ENCODE data around the gene EHBP1. TPM values are rescaled to one million over a fixed set of nuclear protein-coding genes. Genes with fewer than 3 reads are reported as not detected.

EHBP1 gene
- total and polyA plus RNA-seq, 2 donors (not counting 3 experiments of a cell fraction or from before 2014, with no cell fraction given), result 8.4 to 34.8 TPM

GRCh38 chr2:62870966-62871365 is 165.5 kb downstream of the EHBP1 start:
- H3K79me2 ChIP-seq (ENCODE audit: control insufficient read depth, insufficient read depth, low read length), result no peaks in the 10 kb centered on the region
- H3K36me3 ChIP-seq (ENCODE audit: control insufficient read depth in 2 of 2, extremely low read depth in 1 of 2, insufficient read depth in 2 of 2, low read length in 2 of 2), result peaks cover 0 to 4% of the 10 kb centered on the region in 2 experiments
- no peak overlapping the region for H2AFZ ChIP-seq (ENCODE audit: low read depth, low read length)
- no peak overlapping the region for H3K9ac ChIP-seq (replicated peaks; ENCODE audit: extremely low read depth, insufficient read depth, low read length)
- no peaks in the 10 kb centered on the region for H4K20me1 ChIP-seq (replicated peaks; ENCODE audit: control insufficient read depth, extremely low read depth, insufficient read depth, low read length)
- no peaks in the 10 kb centered on the region for H3K9me3 ChIP-seq (replicated peaks; ENCODE audit: control insufficient read depth, insufficient read depth, low read length)
- TF ChIP-seq JUN (IDR thresholded peaks at IDR 0.05; ENCODE audit: borderline replicate concordance, insufficient read depth, insufficient read length, low read depth) (no peak), MYC (IDR thresholded peaks at IDR 0.05; ENCODE audit: low read depth, low read length) (no peak), MAX (IDR thresholded peaks at IDR 0.05; ENCODE audit: insufficient read depth, insufficient read length) (no peak)
- no peak overlapping the region for H3K27ac ChIP-seq (ENCODE audit: insufficient read depth, low read depth, low read length)
- ChIA-PET POLR2A (no interaction called here), CTCF (interaction anchor here (0.6 to 1.7 kb wide), 2 partner anchors 12 to 13 kb away, joined by 3 read pairs; no protein-coding TSS in a partner anchor)
- DNase-seq (ENCODE audit: low read depth, low spot score) (no peak), FAIRE-seq (no peak)
- intact Hi-C loops (cut with micrococcal nuclease), result no loop called here
- no peak overlapping the region for H3K4me3 ChIP-seq (replicated peaks in 1 of 3; ENCODE audit: insufficient read depth in 1 of 3, low read depth in 1 of 3, low read length in 3 of 3)
- dilution Hi-C loops (cut with MboI; ENCODE audit: extremely low pct_ligation_motif_present, low sequenced_read_pairs), result no loop called here
- H3K9me1 ChIP-seq (replicated peaks; ENCODE audit: control insufficient read depth, extremely low read depth, insufficient read depth, low read length), result no peaks in the 10 kb centered on the region
- H3K4me1 ChIP-seq (ENCODE audit: control insufficient read depth, extremely low read depth, insufficient read depth, low read length), result peaks cover 7% of the 10 kb centered on the region
- H3K27me3 ChIP-seq (ENCODE audit: control insufficient read depth in 2 of 2, insufficient read depth in 2 of 2, low read length in 2 of 2), result no peaks in the 10 kb centered on the region
- H3K4me2 ChIP-seq (ENCODE audit: insufficient read depth, low read length), result no peak overlapping the region
- BruUV-seq (replicated peaks), result no TSS peak

- peak; percentile 46 for FAIRE-seq
Observed at GRCh38 chr2:62871506-62871905, 166.0 kb downstream of the EHBP1 start.

More at GRCh38 chr2:62871506-62871905, 166.0 kb downstream of the EHBP1 start:
- POLR2A ChIA-PET, result no interaction called here
- no peak overlapping the region for H3K4me2 ChIP-seq (ENCODE audit: insufficient read depth, low read length)
- H3K9me3 ChIP-seq (replicated peaks; ENCODE audit: control insufficient read depth, insufficient read depth, low read length), result no peaks in the 10 kb centered on the region
- TF ChIP-seq FOS (IDR thresholded peaks at IDR 0.05; ENCODE audit: borderline replicate concordance, insufficient read depth, low read length), result peak; percentile 6
- TF ChIP-seq CTCF (IDR thresholded peaks at IDR 0.05; ENCODE audit: extremely low read depth in 1 of 2, insufficient read depth in 1 of 2, low read depth in 1 of 2, low read length in 2 of 2), result no peak
- TF ChIP-seq POLR2AphosphoS5 (IDR thresholded peaks at IDR 0.05; ENCODE audit: insufficient read depth, low read depth, low read length), result no peak
- TF ChIP-seq MYC (IDR thresholded peaks at IDR 0.05; ENCODE audit: low read depth, low read length), result no peak
- TF ChIP-seq MAX (IDR thresholded peaks at IDR 0.05; ENCODE audit: insufficient read depth, insufficient read length), result no peak
- TF ChIP-seq EZH2 (IDR thresholded peaks at IDR 0.05; ENCODE audit: borderline replicate concordance, low read depth, low read length, severe bottlenecking), result no peak
- no peak for TF ChIP-seq POLR2A (IDR thresholded peaks at IDR 0.05; ENCODE audit: low read depth, low read length)
- no peaks in the 10 kb centered on the region for H4K20me1 ChIP-seq (replicated peaks; ENCODE audit: control insufficient read depth, extremely low read depth, insufficient read depth, low read length)
- no peaks in the 10 kb centered on the region for H3K79me2 ChIP-seq (ENCODE audit: control insufficient read depth, insufficient read depth, low read length)
- peaks cover 0 to 4% of the 10 kb centered on the region in 2 experiments for H3K36me3 ChIP-seq (ENCODE audit: control insufficient read depth in 2 of 2, extremely low read depth in 1 of 2, insufficient read depth in 2 of 2, low read length in 2 of 2)
- dilution Hi-C loops (cut with MboI; ENCODE audit: extremely low pct_ligation_motif_present, low sequenced_read_pairs), result no loop called here
- no peak overlapping the region for H3K27ac ChIP-seq (ENCODE audit: insufficient read depth, low read depth, low read length)
- H2AFZ ChIP-seq (ENCODE audit: low read depth, low read length), result no peak overlapping the region
- intact Hi-C loops (cut with micrococcal nuclease), result no loop called here
- H3K4me1 ChIP-seq (ENCODE audit: control insufficient read depth, extremely low read depth, insufficient read depth, low read length), result peaks cover 7% of the 10 kb centered on the region
- H3K4me3 ChIP-seq (replicated peaks in 1 of 3; ENCODE audit: insufficient read depth in 1 of 3, low read depth in 1 of 3, low read length in 3 of 3), result no peak overlapping the region
- CTCF ChIA-PET, result interaction anchor here (0.6 kb wide), 1 partner anchor 12 kb away, joined by 3 read pairs; no protein-coding TSS in a partner anchor
- no peaks in the 10 kb centered on the region for H3K27me3 ChIP-seq (ENCODE audit: control insufficient read depth in 2 of 2, insufficient read depth in 2 of 2, low read length in 2 of 2)
- BruUV-seq (replicated peaks), result no TSS peak
- no peaks in the 10 kb centered on the region for H3K9me1 ChIP-seq (replicated peaks; ENCODE audit: control insufficient read depth, extremely low read depth, insufficient read depth, low read length)
- no peak overlapping the region for H3K9ac ChIP-seq (replicated peaks; ENCODE audit: extremely low read depth, insufficient read depth, low read length)
- DNase-seq (ENCODE audit: low read depth, low spot score), result peak; percentile 4
